Fibroblast of the aortic adventitia (primary cell): ENCODE measurements around the gene MED22. TPM values are rescaled to one million over a fixed set of nuclear protein-coding genes. Genes with fewer than 3 reads are reported as not detected.
"Not testable (repeated sequence)": the region's sequence is repeated elsewhere in the genome, so short reads cannot be mapped to it uniquely, and the experiment has no call there.

Source experiments
- DNase-seq: peaks from one replicate; pipeline ENCODE4 v3.0.0-alpha.2; 2010; ENCODE audit warnings: low read depth
- H3K4me3 ChIP-seq: 2 replicates; pipeline ENCODE4 v1.5.1; 2011; ENCODE audit warnings: low read depth, mild to moderate bottlenecking, control low read depth, low read length, moderate library complexity
- CTCF ChIP-seq: IDR thresholded peaks from 2 replicates; pipeline ENCODE4 v1.5.1; 2011; ENCODE audit warnings: mild to moderate bottlenecking, low read length, control low read depth, inconsistent platforms; ENCODE audit not compliant: insufficient read depth
- total RNA-seq: library from RNA; depleted of rRNA; stranded (reverse); fragments of >200 nt; gene quantifications from 2 replicates; pipeline ENCODE4 v1.2.3, GENCODE V29; 2012; ENCODE audit warnings: low replicate concordance

Gene MED22
- 17.7 and 19.7 TPM in 2 replicates for total RNA-seq

GRCh38 chr9:133347985-133348717 lies at the start of gene MED22, which contains the start of gene RPL7A:
Gene MED22, minus strand, starts transcription at chr9:133348131. Its CDS starts 1,469 bp downstream, at chr9:133346662.
Gene RPL7A, plus strand, starts transcription at chr9:133348218. Its CDS starts 26 bp downstream, at chr9:133348244.
- peak; percentile 98 for DNase-seq
- peak within 1 kb of the TSS; percentile 97 for H3K4me3 ChIP-seq
- TF ChIP-seq CTCF = no peak

DNA sequence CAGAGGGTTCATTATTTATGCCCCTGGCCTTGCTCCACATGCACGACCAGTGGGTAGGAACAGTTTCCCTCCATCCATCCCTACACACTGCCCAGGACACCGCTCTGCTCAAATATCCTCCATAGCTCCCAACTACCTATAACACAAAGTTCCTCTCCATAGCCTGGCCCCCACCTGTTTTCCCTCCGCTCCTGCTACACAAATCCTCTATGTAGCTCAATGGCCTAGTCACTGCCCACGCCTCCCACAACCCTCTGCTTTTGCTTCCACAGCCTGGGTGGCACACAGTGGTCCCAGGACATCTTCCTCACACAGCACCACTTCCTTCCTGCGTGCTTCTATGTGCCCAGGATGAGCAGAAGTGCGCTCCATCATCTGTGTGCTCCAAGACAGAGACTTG lies 49.4 kb upstream of the MED22 start:
- H3K4me3 ChIP-seq = no peak overlapping the region
- no peak for TF ChIP-seq CTCF
- DNase-seq = no peak

DNA sequence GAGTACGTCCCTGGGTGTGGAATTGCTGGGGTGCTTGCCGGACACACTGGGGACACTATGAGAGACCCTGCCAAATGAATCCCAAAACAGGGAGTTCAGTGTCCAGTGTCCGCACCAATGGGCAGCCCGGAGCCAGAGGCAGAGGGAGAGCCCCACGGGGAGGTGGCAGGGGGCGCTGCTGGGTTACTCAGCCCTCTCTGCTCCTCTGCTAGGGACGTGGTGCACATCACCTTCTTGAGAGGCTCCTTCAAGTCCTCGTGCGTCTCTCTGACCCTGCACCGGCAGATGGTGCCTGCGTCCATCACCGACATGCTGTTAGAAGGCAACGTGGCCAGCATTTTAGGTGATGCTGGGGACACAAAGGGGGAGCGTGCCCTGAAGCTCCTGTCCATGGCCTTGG lies 49.0 kb upstream of the MED22 start:
- DNase-seq = no peak

GRCh38 chr9:133394687-133395271 lies 46.8 kb upstream of the MED22 start:
- no peak for TF ChIP-seq CTCF
- DNase-seq = no peak

More for the DNA sequence above, 49.0 kb upstream of the MED22 start:
- H3K4me3 ChIP-seq = no peak overlapping the region
- TF ChIP-seq CTCF = no peak

GRCh38 chr9:133393399-133393798 lies 45.5 kb upstream of the MED22 start:
- H3K4me3 ChIP-seq = no peak overlapping the region
- DNase-seq = no peak
- no peak for TF ChIP-seq CTCF

More at GRCh38 chr9:133394687-133395271, 46.8 kb upstream of the MED22 start:
- H3K4me3 ChIP-seq = no peak overlapping the region

GRCh38 chr9:133392308-133392707 lies 44.4 kb upstream of the MED22 start:
- not testable (repeated sequence) for DNase-seq

DNA sequence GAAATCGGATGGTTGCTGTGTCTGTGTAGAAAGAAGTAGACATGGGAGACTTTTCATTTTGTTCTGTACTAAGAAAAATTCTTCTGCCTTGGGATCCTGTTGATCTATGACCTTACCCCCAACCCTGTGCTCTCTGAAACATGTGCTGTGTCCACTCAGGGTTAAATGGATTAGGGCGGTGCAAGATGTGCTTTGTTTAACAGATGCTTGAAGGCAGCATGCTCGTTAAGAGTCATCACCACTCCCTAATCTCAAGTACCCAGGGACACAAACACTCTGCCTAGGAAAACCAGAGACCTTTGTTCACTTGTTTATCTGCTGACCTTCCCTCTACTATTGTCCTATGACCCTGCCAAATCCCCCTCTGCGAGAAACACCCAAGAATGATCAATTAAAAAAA lies 43.5 kb upstream of the MED22 start:
- DNase-seq, H3K4me3 ChIP-seq: not testable (repeated sequence)

More at GRCh38 chr9:133392308-133392707, 44.4 kb upstream of the MED22 start:
- not testable (repeated sequence) for H3K4me3 ChIP-seq

DNA sequence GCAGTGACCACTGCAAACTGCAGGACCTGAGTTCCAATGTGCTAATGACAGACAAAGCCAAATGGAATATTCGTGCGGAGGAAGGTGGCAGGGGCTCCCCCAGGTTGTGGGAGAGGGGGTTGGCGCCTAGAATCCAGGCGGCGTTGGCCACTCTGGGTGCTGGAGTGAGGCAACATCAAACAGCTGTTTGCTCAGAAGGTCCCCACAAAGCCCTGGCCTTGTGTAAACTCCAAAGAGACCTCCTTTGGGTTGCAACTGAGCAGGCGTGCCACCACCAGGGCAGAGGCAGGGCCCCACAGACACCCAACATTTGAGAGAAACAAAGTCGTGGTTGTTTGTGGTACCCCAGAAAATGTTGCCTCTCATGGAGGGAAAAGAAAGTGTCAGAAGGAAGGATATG lies 42.8 kb upstream of the MED22 start:
- no peak overlapping the region for H3K4me3 ChIP-seq
- no peak for TF ChIP-seq CTCF
- no peak for DNase-seq
